Brain microvascular endothelial cell (primary cell): ENCODE data around the gene CCDC12.

ENCODE experiments used
- DNase-seq: peaks from one replicate; pipeline ENCODE4 v3.0.0-alpha.2; 2020
- H3K27ac ChIP-seq: fragments of 250-450 bp; sonication (Bioruptor Pico); 2 replicates; pipeline ENCODE4 v1.5.1; 2020; ENCODE audit warnings: mild to moderate bottlenecking, moderate library complexity
- H3K27me3 ChIP-seq: fragments of 250-450 bp; sonication (Bioruptor Pico); replicated peaks from 2 replicates; pipeline ENCODE4 v1.5.1; 2020; ENCODE audit warnings: mild to moderate bottlenecking
- H3K36me3 ChIP-seq: fragments of 250-450 bp; sonication (Bioruptor Pico); replicated peaks from 2 replicates; pipeline ENCODE4 v1.5.1; 2020; ENCODE audit warnings: mild to moderate bottlenecking
- H3K4me3 ChIP-seq: 2 replicates; pipeline ENCODE4 v1.5.1; 2011; ENCODE audit warnings: low read depth, mild to moderate bottlenecking, control low read depth, low read length, moderate library complexity
- CTCF ChIP-seq: IDR thresholded peaks from 2 replicates; pipeline ENCODE4 v1.5.1; 2011; ENCODE audit warnings: low read depth, mild to moderate bottlenecking, moderate library complexity, low read length, control low read depth, inconsistent platforms; ENCODE audit errors: missing control alignments
- in situ Hi-C: cut with HindIII; loops from 2 replicates; pipeline ENCODE4 v1.10.0; 2017; ENCODE audit warnings: low sequenced_read_pairs, low pct_ligation_motif_present

The CCDC12 gene

GRCh38 chr3:46927718-46928073, 48.8 kb downstream of the CCDC12 start:
- H3K4me3 ChIP-seq = no peak overlapping the region
- in situ Hi-C loops = no loop called here
- no peak overlapping the region for H3K27ac ChIP-seq
- H3K36me3 ChIP-seq = peaks cover 35% of the 10 kb centered on the region
- no peaks in the 10 kb centered on the region for H3K27me3 ChIP-seq
- no peak for TF ChIP-seq CTCF
- DNase-seq = no peak

GRCh38 chr3:46926871-46927717, 49.5 kb downstream of the CCDC12 start:
- in situ Hi-C loops = no loop called here
- Histone ChIP-seq H3K27ac (peak overlapping the region; percentile 52), H3K4me3 (no peak overlapping the region), H3K27me3 (no peaks in the 10 kb centered on the region), H3K36me3 (peaks cover 41% of the 10 kb centered on the region)
- no peak for TF ChIP-seq CTCF
- no peak for DNase-seq

GRCh38 chr3:46926447-46926846, 50.1 kb downstream of the CCDC12 start:
- no peaks in the 10 kb centered on the region for H3K27me3 ChIP-seq
- H3K4me3 ChIP-seq = no peak overlapping the region
- no peak for TF ChIP-seq CTCF
- DNase-seq = no peak
- peak overlapping the region; percentile 52 for H3K27ac ChIP-seq
- peaks cover 47% of the 10 kb centered on the region for H3K36me3 ChIP-seq
- in situ Hi-C loops = no loop called here

- Histone ChIP-seq H3K27ac (peak overlapping the region; percentile 52), H3K36me3 (peaks cover 51% of the 10 kb centered on the region), H3K27me3 (no peaks in the 10 kb centered on the region), H3K4me3 (no peak overlapping the region)
- in situ Hi-C loops = no loop called here
- peak; percentile 62 for DNase-seq
- TF ChIP-seq CTCF = peak; percentile 4
Measured at GRCh38 chr3:46926039-46926438, 50.5 kb downstream of the CCDC12 start.

GRCh38 chr3:46925585-46925934, 51.0 kb downstream of the CCDC12 start:
- Histone ChIP-seq H3K27ac (peak overlapping the region; percentile 12), H3K27me3 (no peaks in the 10 kb centered on the region), H3K36me3 (peaks cover 56% of the 10 kb centered on the region), H3K4me3 (no peak overlapping the region)
- no peak for DNase-seq
- no peak for TF ChIP-seq CTCF
- in situ Hi-C loops = no loop called here

- H3K27me3 ChIP-seq = no peaks in the 10 kb centered on the region
- in situ Hi-C loops = no loop called here
- H3K27ac ChIP-seq = no peak overlapping the region
- TF ChIP-seq CTCF = no peak
- DNase-seq = no peak
- no peak overlapping the region for H3K4me3 ChIP-seq
- peaks cover 59% of the 10 kb centered on the region for H3K36me3 ChIP-seq
Measured at GRCh38 chr3:46924921-46925584, 51.5 kb downstream of the CCDC12 start.
